ENCODE results near the gene MGAT5. TPM values are rescaled to one million over a fixed set of nuclear protein-coding genes. Genes with fewer than 3 reads are reported as not detected.

MGAT5 gene
- total RNA-seq, 1 donor from 2014 or later, result 54.4 TPM

- ATAC-seq (no peak), DNase-seq (no peak)
- H3K4me1 ChIP-seq, result no peaks in the 10 kb centered on the region
- H3K36me3 ChIP-seq, result peaks cover 8% of the 10 kb centered on the region
- H3K27me3 ChIP-seq, result no peaks in the 10 kb centered on the region
- no peak overlapping the region for H3K4me3 ChIP-seq
- H3K9me3 ChIP-seq, result no peaks in the 10 kb centered on the region
- H3K27ac ChIP-seq, result no peak overlapping the region
- no peak for TF ChIP-seq CTCF (IDR thresholded peaks at IDR 0.05)
- intact Hi-C loops (cut with DNase I), result no loop called here
Observed at GRCh38 chr2:134432435-134432883, 178.6 kb downstream of the MGAT5 start.

DNA sequence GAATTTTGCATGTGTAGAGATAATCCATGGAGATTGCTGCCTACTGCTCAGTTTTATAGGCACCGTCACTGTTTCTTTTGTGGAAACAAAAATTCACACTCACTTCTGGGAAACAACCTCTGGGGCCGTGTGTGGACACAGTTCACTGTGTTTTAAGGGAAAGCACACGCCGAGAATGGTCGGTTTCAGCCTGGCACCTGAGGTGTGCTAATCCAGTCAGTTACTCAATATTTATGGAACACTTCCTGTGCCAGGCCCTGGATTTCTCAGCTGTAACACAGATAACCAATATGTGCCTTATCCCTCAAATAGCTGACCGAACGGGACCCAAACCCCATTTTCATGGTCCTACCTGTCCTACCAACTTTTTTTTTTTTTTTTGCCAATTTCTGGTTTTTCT lies 179.6 kb downstream of the MGAT5 start:
- ATAC-seq, result no peak
- intact Hi-C loops (cut with DNase I), result no loop called here
- Histone ChIP-seq H3K9me3 (no peaks in the 10 kb centered on the region), H3K4me1 (no peaks in the 10 kb centered on the region), H3K4me3 (no peak overlapping the region), H3K27ac (no peak overlapping the region), H3K36me3 (peaks cover 8% of the 10 kb centered on the region), H3K27me3 (no peaks in the 10 kb centered on the region)
- DNase-seq, result no peak
- no peak for TF ChIP-seq CTCF (IDR thresholded peaks at IDR 0.05)

- no peaks in the 10 kb centered on the region for H3K9me3 ChIP-seq
- intact Hi-C loops (cut with DNase I), result no loop called here
- no peak for TF ChIP-seq CTCF (IDR thresholded peaks at IDR 0.05)
- DNase-seq (no peak), ATAC-seq (no peak)
- H3K4me1 ChIP-seq, result no peaks in the 10 kb centered on the region
- H3K27me3 ChIP-seq, result no peaks in the 10 kb centered on the region
- no peak overlapping the region for H3K27ac ChIP-seq
- H3K36me3 ChIP-seq, result peaks cover 8% of the 10 kb centered on the region
- no peak overlapping the region for H3K4me3 ChIP-seq
Observed at GRCh38 chr2:134433979-134434378, 180.1 kb downstream of the MGAT5 start.

GRCh38 chr2:134435505-134435904 lies 181.6 kb downstream of the MGAT5 start:
- DNase-seq (no peak), ATAC-seq (peak; percentile 57)
- Histone ChIP-seq H3K27ac (no peak overlapping the region), H3K9me3 (no peaks in the 10 kb centered on the region), H3K36me3 (peaks cover 8% of the 10 kb centered on the region), H3K4me3 (no peak overlapping the region), H3K27me3 (no peaks in the 10 kb centered on the region), H3K4me1 (no peaks in the 10 kb centered on the region)
- intact Hi-C loops (cut with DNase I), result no loop called here
- no peak for TF ChIP-seq CTCF (IDR thresholded peaks at IDR 0.05)

DNA sequence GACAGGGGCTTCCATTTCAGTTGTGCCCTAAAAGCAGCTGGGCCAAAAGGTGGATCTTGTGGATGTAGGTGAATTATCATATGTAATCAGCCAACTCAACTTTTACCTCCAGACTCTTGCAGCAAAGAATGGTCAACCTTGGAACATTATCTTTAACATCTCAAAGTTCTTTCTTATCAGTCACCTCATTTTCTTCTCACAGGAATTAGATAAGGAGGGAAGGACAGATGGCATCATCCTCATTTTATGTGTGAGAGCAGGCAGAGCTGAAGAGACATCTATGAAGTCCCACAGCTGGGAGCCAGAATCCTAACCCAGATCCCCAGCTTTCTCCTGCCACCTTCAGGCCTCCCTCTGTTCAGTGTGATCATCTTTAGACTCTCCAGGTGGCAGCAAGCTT lies 182.1 kb downstream of the MGAT5 start:
- no peak overlapping the region for H3K4me3 ChIP-seq
- no peak for ATAC-seq
- H3K27me3 ChIP-seq, result no peaks in the 10 kb centered on the region
- H3K27ac ChIP-seq, result no peak overlapping the region
- intact Hi-C loops (cut with DNase I), result no loop called here
- DNase-seq, result no peak
- H3K4me1 ChIP-seq, result no peaks in the 10 kb centered on the region
- TF ChIP-seq CTCF (IDR thresholded peaks at IDR 0.05), result no peak
- peaks cover 8% of the 10 kb centered on the region for H3K36me3 ChIP-seq
- no peaks in the 10 kb centered on the region for H3K9me3 ChIP-seq

- H3K36me3 ChIP-seq, result peaks cover 8% of the 10 kb centered on the region
Observed at GRCh38 chr2:134436706-134437105, 182.8 kb downstream of the MGAT5 start.

More at GRCh38 chr2:134436706-134437105, 182.8 kb downstream of the MGAT5 start:
- Histone ChIP-seq H3K4me3 (no peak overlapping the region), H3K27me3 (no peaks in the 10 kb centered on the region), H3K9me3 (no peaks in the 10 kb centered on the region), H3K27ac (no peak overlapping the region), H3K4me1 (no peaks in the 10 kb centered on the region)
- peak; percentile 11 for ATAC-seq
- no peak for DNase-seq
- intact Hi-C loops (cut with DNase I), result no loop called here
- TF ChIP-seq CTCF (IDR thresholded peaks at IDR 0.05), result no peak

All from upper lobe of right lung (tissue), 1 donor.